ENCODE data around the gene TOX2.
A peak's percentile ranks its signal among the peaks of the same experiment; 100 is the strongest.
"Not testable (repeated sequence)": the region's sequence is repeated elsewhere in the genome, so short reads cannot be mapped to it uniquely, and the experiment has no call there.

TOX2 gene

GRCh38 chr20:44039147-44039546 is 124.5 kb downstream of the TOX2 start:
- DNase-seq (ENCODE audit: low read depth) = no peak
- H3K4me3 ChIP-seq (ENCODE audit: low read depth, low read length) = no peak overlapping the region

- DNase-seq (ENCODE audit: low read depth) = no peak
- no peak overlapping the region for H3K4me3 ChIP-seq (ENCODE audit: low read depth, low read length)
Observed at GRCh38 chr20:44039741-44040140, 125.1 kb downstream of the TOX2 start.

- H3K4me3 ChIP-seq (ENCODE audit: low read depth, low read length) = no peak overlapping the region
- no peak for DNase-seq (ENCODE audit: low read depth)
Observed at GRCh38 chr20:44040202-44040915, 125.7 kb downstream of the TOX2 start.

- no peak overlapping the region for H3K4me3 ChIP-seq (ENCODE audit: low read depth, low read length)
- DNase-seq (ENCODE audit: low read depth) = no peak
Observed at GRCh38 chr20:44041001-44041400, 126.3 kb downstream of the TOX2 start.

- H3K4me3 ChIP-seq (ENCODE audit: low read depth, low read length); DNase-seq (ENCODE audit: low read depth): not testable (repeated sequence)
Observed at GRCh38 chr20:44044712-44045111, 130.1 kb downstream of the TOX2 start.

GRCh38 chr20:44050327-44050726 is 135.7 kb downstream of the TOX2 start:
- no peak for DNase-seq (ENCODE audit: low read depth)
- no peak overlapping the region for H3K4me3 ChIP-seq (ENCODE audit: low read depth, low read length)

- DNase-seq (ENCODE audit: low read depth) = no peak
Observed at GRCh38 chr20:44050925-44051660, 136.4 kb downstream of the TOX2 start.

GRCh38 chr20:44051661-44052000 is 137.0 kb downstream of the TOX2 start:
- no peak for DNase-seq (ENCODE audit: low read depth)
- H3K4me3 ChIP-seq (ENCODE audit: low read depth, low read length) = no peak overlapping the region

More at GRCh38 chr20:44050925-44051660, 136.4 kb downstream of the TOX2 start:
- H3K4me3 ChIP-seq (ENCODE audit: low read depth, low read length) = no peak overlapping the region

GRCh38 chr20:44052166-44052565 is 137.5 kb downstream of the TOX2 start:
- DNase-seq (ENCODE audit: low read depth) = no peak
- H3K4me3 ChIP-seq (ENCODE audit: low read depth, low read length) = no peak overlapping the region

- no peak overlapping the region for H3K4me3 ChIP-seq (ENCODE audit: low read depth, low read length)
- DNase-seq (ENCODE audit: low read depth) = no peak
Observed at GRCh38 chr20:44053046-44053445, 138.4 kb downstream of the TOX2 start.

- H3K4me3 ChIP-seq (ENCODE audit: low read depth, low read length) = no peak overlapping the region
- no peak for DNase-seq (ENCODE audit: low read depth)
Observed at GRCh38 chr20:44054118-44054517, 139.5 kb downstream of the TOX2 start.

- no peak overlapping the region for H3K4me3 ChIP-seq (ENCODE audit: low read depth, low read length)
- DNase-seq (ENCODE audit: low read depth) = no peak
Observed at GRCh38 chr20:44054849-44055248, 140.2 kb downstream of the TOX2 start.

GRCh38 chr20:44056010-44056698 is 141.5 kb downstream of the TOX2 start:
- no peak for DNase-seq (ENCODE audit: low read depth)
- no peak overlapping the region for H3K4me3 ChIP-seq (ENCODE audit: low read depth, low read length)

- H3K4me3 ChIP-seq (ENCODE audit: low read depth, low read length) = no peak overlapping the region
- peak; percentile 6 for DNase-seq (ENCODE audit: low read depth)
Observed at GRCh38 chr20:44057698-44058675, 143.3 kb downstream of the TOX2 start.

GRCh38 chr20:44064501-44065400 is 150.1 kb downstream of the TOX2 start:
- DNase-seq (ENCODE audit: low read depth) = no peak
- H3K4me3 ChIP-seq (ENCODE audit: low read depth, low read length) = no peak overlapping the region

- DNase-seq (ENCODE audit: low read depth) = no peak
- no peak overlapping the region for H3K4me3 ChIP-seq (ENCODE audit: low read depth, low read length)
Observed at GRCh38 chr20:44065401-44066340, 151.0 kb downstream of the TOX2 start.
